WTC11 (cell line): Measurements from ENCODE around the gene LILRA6. TPM values are rescaled to one million over a fixed set of nuclear protein-coding genes. Genes with fewer than 3 reads are reported as not detected.

Source experiments
- ATAC-seq: fragments of 200-7000 bp; cut with Tn5 transposase; 2 replicates; pipeline ENCODE4 v1.10.0; 2021; ENCODE audit warnings: mild to moderate bottlenecking, moderate library complexity
- CTCF ChIA-PET: fragments of 300-600 bp; sonication (Branson Sonifier 250); formaldehyde crosslinking; loops from one replicate; lab custom pipeline; 2021; ENCODE audit warnings: antibody characterized with exemption; lab: Charles Lee
- POLR2A ChIA-PET: fragments of 350-600 bp; sonication (Branson Sonifier 250); formaldehyde crosslinking; loops from one replicate; lab custom pipeline; 2021; ENCODE audit warnings: antibody characterized with exemption; lab: Charles Lee
- DNase-seq: peaks from one replicate; pipeline ENCODE4 v3.0.0; 2021; ENCODE audit warnings: low spot score
- H3K27ac Mint-ChIP-seq: 2 replicates; pipeline ENCODE4 v1.8.0; 2021; ENCODE audit warnings: mixed read lengths
- H3K27me3 Mint-ChIP-seq: 2 replicates; pipeline ENCODE4 v1.8.0; 2021; ENCODE audit warnings: low read depth, mild to moderate bottlenecking, moderate library complexity, mixed read lengths
- H3K36me3 Mint-ChIP-seq: 2 replicates; pipeline ENCODE4 v1.8.0; 2021; ENCODE audit warnings: mixed read lengths
- H3K4me1 Mint-ChIP-seq: 2 replicates; pipeline ENCODE4 v1.8.0; 2022; ENCODE audit warnings: mixed read lengths
- H3K4me3 Mint-ChIP-seq: 2 replicates; pipeline ENCODE4 v1.8.0; 2021; ENCODE audit warnings: mild to moderate bottlenecking, moderate library complexity, mixed read lengths
- H3K9me3 Mint-ChIP-seq: 2 replicates; pipeline ENCODE4 v1.8.0; 2021; ENCODE audit warnings: mixed read lengths
- ATF1 ChIP-seq: sonication (generic); formaldehyde crosslinking; IDR thresholded peaks from 2 replicates; pipeline ENCODE4 v1.8.1; 2023; ENCODE audit warnings: mild to moderate bottlenecking, moderate library complexity, missing genetic modification reagents
- ELF4 ChIP-seq: sonication (generic); formaldehyde crosslinking; IDR thresholded peaks from 2 replicates; pipeline ENCODE4 v1.8.1; 2022; ENCODE audit warnings: low read depth, mild to moderate bottlenecking, moderate library complexity, missing genetic modification reagents
- EMX1 ChIP-seq: fragments of 250-450 bp; sonication (Bioruptor Pico); IDR thresholded peaks from 2 replicates; pipeline ENCODE4 v1.8.0; 2021; ENCODE audit warnings: mild to moderate bottlenecking
- FOXP1 ChIP-seq: sonication (generic); formaldehyde crosslinking; IDR thresholded peaks from 2 replicates; pipeline ENCODE4 v1.8.0; 2022; ENCODE audit warnings: missing genetic modification reagents, mild to moderate bottlenecking, moderate library complexity, borderline replicate concordance
- GABPB1 ChIP-seq: sonication (generic); formaldehyde crosslinking; IDR thresholded peaks from 2 replicates; pipeline ENCODE4 v1.8.1; 2023; ENCODE audit warnings: mild to moderate bottlenecking, missing genetic modification reagents
- NR2C2 ChIP-seq: sonication (generic); formaldehyde crosslinking; IDR thresholded peaks from 2 replicates; pipeline ENCODE4 v1.8.0; 2022; ENCODE audit warnings: mild to moderate bottlenecking, missing genetic modification reagents
- OVOL2 ChIP-seq: fragments of 250-450 bp; sonication (Bioruptor Pico); IDR thresholded peaks from 2 replicates; pipeline ENCODE4 v1.9.0; 2021; ENCODE audit warnings: mild to moderate bottlenecking, borderline replicate concordance
- PRRX2 ChIP-seq: fragments of 250-450 bp; sonication (Bioruptor Pico); IDR thresholded peaks from 2 replicates; pipeline ENCODE4 v1.8.0; 2021; ENCODE audit warnings: mild to moderate bottlenecking
- SOX15 ChIP-seq: fragments of 250-450 bp; sonication (Bioruptor Pico); IDR thresholded peaks from 2 replicates; pipeline ENCODE4 v1.9.0; 2021; ENCODE audit warnings: mild to moderate bottlenecking
- TEAD1 ChIP-seq: sonication (generic); formaldehyde crosslinking; IDR thresholded peaks from 2 replicates; pipeline ENCODE4 v1.8.0; 2022; ENCODE audit warnings: mild to moderate bottlenecking, missing genetic modification reagents
- TP53 ChIP-seq: sonication (generic); formaldehyde crosslinking; IDR thresholded peaks from 2 replicates; pipeline ENCODE4 v1.8.1; 2023; ENCODE audit warnings: mild to moderate bottlenecking, missing genetic modification reagents
- ZNF232 ChIP-seq: sonication (generic); formaldehyde crosslinking; IDR thresholded peaks from 2 replicates; pipeline ENCODE4 v1.8.0; 2022; ENCODE audit warnings: mild to moderate bottlenecking, missing genetic modification reagents
- ZNF396 ChIP-seq: fragments of 250-450 bp; sonication (Bioruptor Pico); IDR thresholded peaks from 2 replicates; pipeline ENCODE4 v1.8.0; 2021; ENCODE audit warnings: mild to moderate bottlenecking, moderate library complexity, borderline replicate concordance
- ZNF416 ChIP-seq: fragments of 250-450 bp; sonication (Bioruptor Pico); IDR thresholded peaks from 2 replicates; pipeline ENCODE4 v1.9.0; 2021; ENCODE audit warnings: mild to moderate bottlenecking, inconsistent platforms
- total RNA-seq: library from RNA; stranded (reverse); gene quantifications from 3 replicates; pipeline ENCODE4 v1.2.3, GENCODE V29; 2021
- TF ChIP-seq, protein P1 (sequence below): sonication (generic); formaldehyde crosslinking; conservative IDR thresholded peaks from 2 replicates; pipeline ENCODE4 v1.8.1; 2023; ENCODE audit warnings: mild to moderate bottlenecking, low read depth, missing genetic modification reagents, moderate library complexity
- TF ChIP-seq, protein P2 (sequence below): sonication (generic); formaldehyde crosslinking; IDR thresholded peaks from 2 replicates; pipeline ENCODE4 v1.8.0; 2022; ENCODE audit warnings: mild to moderate bottlenecking, missing genetic modification reagents
- TF ChIP-seq, protein P3 (sequence below): sonication (generic); formaldehyde crosslinking; IDR thresholded peaks from 2 replicates; pipeline ENCODE4 v1.8.1; 2023; ENCODE audit warnings: mild to moderate bottlenecking, moderate library complexity, missing genetic modification reagents
- TF ChIP-seq, protein P4 (sequence below): sonication (generic); formaldehyde crosslinking; IDR thresholded peaks from 2 replicates; pipeline ENCODE4 v1.8.0; 2023; ENCODE audit warnings: missing genetic modification reagents
- TF ChIP-seq, protein P5 (sequence below): sonication (generic); formaldehyde crosslinking; IDR thresholded peaks from 2 replicates; pipeline ENCODE4 v1.8.0; 2022; ENCODE audit warnings: mild to moderate bottlenecking, missing genetic modification reagents
- TF ChIP-seq, protein P6 (sequence below): sonication (generic); formaldehyde crosslinking; IDR thresholded peaks from 2 replicates; pipeline ENCODE4 v1.8.0; 2022; ENCODE audit warnings: mild to moderate bottlenecking, missing genetic modification reagents

The LILRA6 gene
- total RNA-seq, 1 experiment from 2014 or later, result not detected

DNA sequence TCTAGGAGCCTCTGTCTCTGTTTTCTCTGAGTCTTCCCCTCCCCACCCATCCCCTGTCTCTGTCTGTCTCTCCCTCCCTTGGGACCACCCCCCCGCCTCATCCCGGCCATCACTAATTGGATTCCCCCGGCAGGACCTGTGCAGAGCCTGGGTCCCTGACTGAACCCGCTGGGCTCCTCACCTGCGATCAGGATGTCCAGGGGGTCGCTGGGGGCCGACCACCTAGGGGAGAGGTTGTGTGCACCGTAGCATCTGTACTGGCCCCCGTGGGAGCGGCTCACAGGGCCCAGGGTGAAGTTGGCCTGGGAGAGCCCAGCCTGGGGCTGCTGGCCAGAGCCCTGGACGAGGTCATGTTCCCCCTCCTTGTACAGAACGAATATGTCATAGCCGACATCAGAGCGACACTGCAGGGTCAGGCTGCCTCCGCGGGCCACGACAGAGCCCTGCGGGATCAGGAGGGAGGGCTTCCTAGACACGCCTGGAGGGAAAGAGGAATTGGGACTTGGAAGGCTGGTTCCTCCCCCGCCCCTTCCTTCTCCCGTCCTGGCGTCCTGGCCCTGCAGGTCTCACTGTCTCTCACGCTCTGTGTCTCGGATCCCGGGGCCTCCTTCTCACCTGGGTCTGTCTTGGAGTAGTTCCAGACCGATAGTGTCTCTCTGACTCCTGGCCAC, 12.7 kb upstream of the LILRA6 start:
- Mint-ChIP-seq H3K36me3 (no peaks in the 10 kb centered on the region), H3K4me1 (peaks cover 3% of the 10 kb centered on the region; the same call in 1 of the 2 replicates), H3K27me3 (peaks cover 16% of the 10 kb centered on the region), H3K9me3 (no peaks in the 10 kb centered on the region), H3K4me3 (no peak overlapping the region), H3K27ac (no peak overlapping the region)
- no peak for ATAC-seq
- TF ChIP-seq FOXP1 (CRISPR knock-in tag) (no peak), ZNF232 (CRISPR knock-in tag) (no peak), TP53 (CRISPR knock-in tag) (no peak), ZNF396 (no peak), ELF4 (CRISPR knock-in tag) (no peak), ZNF416 (no peak), PRRX2 (CRISPR knock-in tag) (no peak), SOX15 (CRISPR knock-in tag) (no peak), OVOL2 (CRISPR knock-in tag) (no peak), ATF1 (CRISPR knock-in tag) (no peak)
- TF ChIP-seq, protein P1, sequence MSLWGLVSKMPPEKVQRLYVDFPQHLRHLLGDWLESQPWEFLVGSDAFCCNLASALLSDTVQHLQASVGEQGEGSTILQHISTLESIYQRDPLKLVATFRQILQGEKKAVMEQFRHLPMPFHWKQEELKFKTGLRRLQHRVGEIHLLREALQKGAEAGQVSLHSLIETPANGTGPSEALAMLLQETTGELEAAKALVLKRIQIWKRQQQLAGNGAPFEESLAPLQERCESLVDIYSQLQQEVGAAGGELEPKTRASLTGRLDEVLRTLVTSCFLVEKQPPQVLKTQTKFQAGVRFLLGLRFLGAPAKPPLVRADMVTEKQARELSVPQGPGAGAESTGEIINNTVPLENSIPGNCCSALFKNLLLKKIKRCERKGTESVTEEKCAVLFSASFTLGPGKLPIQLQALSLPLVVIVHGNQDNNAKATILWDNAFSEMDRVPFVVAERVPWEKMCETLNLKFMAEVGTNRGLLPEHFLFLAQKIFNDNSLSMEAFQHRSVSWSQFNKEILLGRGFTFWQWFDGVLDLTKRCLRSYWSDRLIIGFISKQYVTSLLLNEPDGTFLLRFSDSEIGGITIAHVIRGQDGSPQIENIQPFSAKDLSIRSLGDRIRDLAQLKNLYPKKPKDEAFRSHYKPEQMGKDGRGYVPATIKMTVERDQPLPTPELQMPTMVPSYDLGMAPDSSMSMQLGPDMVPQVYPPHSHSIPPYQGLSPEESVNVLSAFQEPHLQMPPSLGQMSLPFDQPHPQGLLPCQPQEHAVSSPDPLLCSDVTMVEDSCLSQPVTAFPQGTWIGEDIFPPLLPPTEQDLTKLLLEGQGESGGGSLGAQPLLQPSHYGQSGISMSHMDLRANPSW (CRISPR knock-in tag), result no peak
- TF ChIP-seq, protein P2, sequence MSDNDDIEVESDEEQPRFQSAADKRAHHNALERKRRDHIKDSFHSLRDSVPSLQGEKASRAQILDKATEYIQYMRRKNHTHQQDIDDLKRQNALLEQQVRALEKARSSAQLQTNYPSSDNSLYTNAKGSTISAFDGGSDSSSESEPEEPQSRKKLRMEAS (CRISPR knock-in tag), result no peak
- TF ChIP-seq, protein P3, sequence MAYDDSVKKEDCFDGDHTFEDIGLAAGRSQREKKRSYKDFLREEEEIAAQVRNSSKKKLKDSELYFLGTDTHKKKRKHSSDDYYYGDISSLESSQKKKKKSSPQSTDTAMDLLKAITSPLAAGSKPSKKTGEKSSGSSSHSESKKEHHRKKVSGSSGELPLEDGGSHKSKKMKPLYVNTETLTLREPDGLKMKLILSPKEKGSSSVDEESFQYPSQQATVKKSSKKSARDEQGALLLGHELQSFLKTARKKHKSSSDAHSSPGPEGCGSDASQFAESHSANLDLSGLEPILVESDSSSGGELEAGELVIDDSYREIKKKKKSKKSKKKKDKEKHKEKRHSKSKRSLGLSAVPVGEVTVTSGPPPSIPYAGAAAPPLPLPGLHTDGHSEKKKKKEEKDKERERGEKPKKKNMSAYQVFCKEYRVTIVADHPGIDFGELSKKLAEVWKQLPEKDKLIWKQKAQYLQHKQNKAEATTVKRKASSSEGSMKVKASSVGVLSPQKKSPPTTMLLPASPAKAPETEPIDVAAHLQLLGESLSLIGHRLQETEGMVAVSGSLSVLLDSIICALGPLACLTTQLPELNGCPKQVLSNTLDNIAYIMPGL (CRISPR knock-in tag), result no peak
- TF ChIP-seq, protein P4, sequence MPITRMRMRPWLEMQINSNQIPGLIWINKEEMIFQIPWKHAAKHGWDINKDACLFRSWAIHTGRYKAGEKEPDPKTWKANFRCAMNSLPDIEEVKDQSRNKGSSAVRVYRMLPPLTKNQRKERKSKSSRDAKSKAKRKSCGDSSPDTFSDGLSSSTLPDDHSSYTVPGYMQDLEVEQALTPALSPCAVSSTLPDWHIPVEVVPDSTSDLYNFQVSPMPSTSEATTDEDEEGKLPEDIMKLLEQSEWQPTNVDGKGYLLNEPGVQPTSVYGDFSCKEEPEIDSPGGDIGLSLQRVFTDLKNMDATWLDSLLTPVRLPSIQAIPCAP (CRISPR knock-in tag), result no peak
- no peak for DNase-seq
- ChIA-PET CTCF (interaction anchor here (2.8 to 3.3 kb wide), 2 partner anchors 11 kb away, joined by 26 to 34 read pairs; no protein-coding TSS in a partner anchor), POLR2A (no interaction called here)

DNA sequence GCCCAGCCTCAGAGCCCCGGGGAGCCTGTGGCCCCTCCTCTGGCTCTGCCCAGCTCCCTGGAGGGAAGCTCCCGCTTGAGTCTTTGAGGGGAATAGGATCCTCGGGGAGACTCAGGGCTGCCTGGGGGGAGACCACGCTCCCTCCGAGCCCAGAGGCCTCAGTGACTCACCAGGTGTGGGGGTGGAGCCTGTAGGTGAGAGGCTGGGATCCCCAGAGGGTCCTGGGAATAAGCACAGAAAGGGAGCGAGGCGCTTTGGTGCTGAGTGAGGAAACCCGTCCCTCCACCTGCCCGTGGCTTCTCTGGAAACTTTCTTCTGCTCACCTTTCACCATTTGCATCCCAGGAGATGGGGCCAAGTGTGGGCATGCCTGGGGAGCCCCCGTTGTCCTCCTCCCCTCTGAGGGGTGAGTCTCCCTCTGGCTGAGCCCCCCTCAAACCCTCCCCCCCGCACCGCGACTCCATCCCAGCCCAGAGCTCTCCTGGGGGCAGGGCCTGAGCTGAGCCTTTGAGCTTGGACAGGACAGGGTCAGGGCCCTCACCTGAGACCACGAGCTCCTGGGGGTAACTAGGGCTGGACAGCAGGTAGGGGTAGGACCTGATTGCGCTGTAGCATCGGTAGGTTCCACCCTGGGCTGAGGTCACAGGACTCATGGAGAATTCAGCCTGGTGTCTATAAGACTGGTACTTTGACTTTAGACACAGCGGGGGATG, 11.8 kb upstream of the LILRA6 start:
- TF ChIP-seq PRRX2 (CRISPR knock-in tag) (no peak), TEAD1 (CRISPR knock-in tag) (no peak), NR2C2 (CRISPR knock-in tag) (no peak), GABPB1 (CRISPR knock-in tag) (no peak), ZNF396 (no peak), EMX1 (CRISPR knock-in tag) (no peak)
- TF ChIP-seq, protein P5, sequence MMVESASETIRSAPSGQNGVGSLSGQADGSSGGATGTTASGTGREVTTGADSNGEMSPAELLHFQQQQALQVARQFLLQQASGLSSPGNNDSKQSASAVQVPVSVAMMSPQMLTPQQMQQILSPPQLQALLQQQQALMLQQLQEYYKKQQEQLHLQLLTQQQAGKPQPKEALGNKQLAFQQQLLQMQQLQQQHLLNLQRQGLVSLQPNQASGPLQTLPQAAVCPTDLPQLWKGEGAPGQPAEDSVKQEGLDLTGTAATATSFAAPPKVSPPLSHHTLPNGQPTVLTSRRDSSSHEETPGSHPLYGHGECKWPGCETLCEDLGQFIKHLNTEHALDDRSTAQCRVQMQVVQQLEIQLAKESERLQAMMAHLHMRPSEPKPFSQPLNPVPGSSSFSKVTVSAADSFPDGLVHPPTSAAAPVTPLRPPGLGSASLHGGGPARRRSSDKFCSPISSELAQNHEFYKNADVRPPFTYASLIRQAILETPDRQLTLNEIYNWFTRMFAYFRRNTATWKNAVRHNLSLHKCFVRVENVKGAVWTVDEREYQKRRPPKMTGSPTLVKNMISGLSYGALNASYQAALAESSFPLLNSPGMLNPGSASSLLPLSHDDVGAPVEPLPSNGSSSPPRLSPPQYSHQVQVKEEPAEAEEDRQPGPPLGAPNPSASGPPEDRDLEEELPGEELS, result no peak
- TF ChIP-seq, protein P6, sequence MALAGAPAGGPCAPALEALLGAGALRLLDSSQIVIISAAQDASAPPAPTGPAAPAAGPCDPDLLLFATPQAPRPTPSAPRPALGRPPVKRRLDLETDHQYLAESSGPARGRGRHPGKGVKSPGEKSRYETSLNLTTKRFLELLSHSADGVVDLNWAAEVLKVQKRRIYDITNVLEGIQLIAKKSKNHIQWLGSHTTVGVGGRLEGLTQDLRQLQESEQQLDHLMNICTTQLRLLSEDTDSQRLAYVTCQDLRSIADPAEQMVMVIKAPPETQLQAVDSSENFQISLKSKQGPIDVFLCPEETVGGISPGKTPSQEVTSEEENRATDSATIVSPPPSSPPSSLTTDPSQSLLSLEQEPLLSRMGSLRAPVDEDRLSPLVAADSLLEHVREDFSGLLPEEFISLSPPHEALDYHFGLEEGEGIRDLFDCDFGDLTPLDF (CRISPR knock-in tag), result no peak
- TF ChIP-seq, all 79 proteins: peak for 0
- no peaks in the 10 kb centered on the region for H3K9me3 Mint-ChIP-seq
- no peaks in the 10 kb centered on the region for H3K36me3 Mint-ChIP-seq
- POLR2A ChIA-PET, result no interaction called here
- CTCF ChIA-PET, result interaction anchor here (3.3 kb wide), 1 partner anchor 12 kb away, joined by 26 read pairs; no protein-coding TSS in a partner anchor
- DNase-seq (no peak), ATAC-seq (peak; percentile 49; the same call in 1 of the 2 replicates)
- no peak overlapping the region for H3K4me3 Mint-ChIP-seq
- no peak overlapping the region for H3K27ac Mint-ChIP-seq
- peaks cover 3% of the 10 kb centered on the region; the same call in 1 of the 2 replicates for H3K4me1 Mint-ChIP-seq
- H3K27me3 Mint-ChIP-seq, result peaks cover 20% of the 10 kb centered on the region
